Measurements from ENCODE around the gene NBEAL2. TPM values are rescaled to one million over a fixed set of nuclear protein-coding genes. Genes with fewer than 3 reads are reported as not detected.

NBEAL2 gene
- total RNA-seq, 6 experiments from 2014 or later, result 8.9 to 11.7 (median 10.8) TPM

DNA sequence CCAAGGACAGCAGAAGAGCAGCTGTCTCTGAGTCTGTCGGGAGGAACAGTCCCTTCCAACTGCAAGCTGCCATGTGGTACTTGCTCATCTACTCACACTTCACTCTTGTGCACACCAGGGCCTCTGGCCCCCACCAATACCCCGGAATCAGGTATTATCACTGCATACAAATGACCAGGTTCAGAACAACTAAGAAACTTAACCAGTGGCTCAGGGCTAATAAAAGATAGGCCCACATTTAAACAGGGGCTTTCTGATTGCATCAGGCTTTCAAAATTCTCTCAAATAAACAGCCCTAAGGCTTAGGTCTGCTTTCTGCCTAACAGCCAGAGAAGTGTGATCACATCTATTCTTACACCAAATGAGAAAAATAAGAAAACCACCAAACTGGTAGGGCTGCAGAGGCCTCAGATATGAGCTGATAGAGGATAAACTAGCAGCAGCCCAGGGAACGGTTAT, 23.6 kb upstream of the NBEAL2 start:
- Histone ChIP-seq H3K27ac (peak overlapping the region in 1 of 3 donors; percentile 59), H3K9me3 (no peaks in the 10 kb centered on the region), H3K36me3 (no peaks in the 10 kb centered on the region), H3K27me3 (no peaks in the 10 kb centered on the region), H3K4me1 (peaks cover 0 to 51% (median 7%) of the 10 kb centered on the region in 4 donors), H3K4me3 (no peak overlapping the region)
- TF ChIP-seq CTCF (IDR thresholded peaks at IDR 0.05), result no peak
- TF ChIP-seq POLR2A (IDR thresholded peaks at IDR 0.05), result no peak
- intact Hi-C loops (cut with DNase I), result no loop called here
- ATAC-seq (no peak), DNase-seq (no peak)
- WGBS (ENCODE audit: insufficient coverage, low coverage, low lambda C conversion rate, missing lambda C conversion rate), result 63% methylated on average over 2 of the region's 3 CpGs

DNA sequence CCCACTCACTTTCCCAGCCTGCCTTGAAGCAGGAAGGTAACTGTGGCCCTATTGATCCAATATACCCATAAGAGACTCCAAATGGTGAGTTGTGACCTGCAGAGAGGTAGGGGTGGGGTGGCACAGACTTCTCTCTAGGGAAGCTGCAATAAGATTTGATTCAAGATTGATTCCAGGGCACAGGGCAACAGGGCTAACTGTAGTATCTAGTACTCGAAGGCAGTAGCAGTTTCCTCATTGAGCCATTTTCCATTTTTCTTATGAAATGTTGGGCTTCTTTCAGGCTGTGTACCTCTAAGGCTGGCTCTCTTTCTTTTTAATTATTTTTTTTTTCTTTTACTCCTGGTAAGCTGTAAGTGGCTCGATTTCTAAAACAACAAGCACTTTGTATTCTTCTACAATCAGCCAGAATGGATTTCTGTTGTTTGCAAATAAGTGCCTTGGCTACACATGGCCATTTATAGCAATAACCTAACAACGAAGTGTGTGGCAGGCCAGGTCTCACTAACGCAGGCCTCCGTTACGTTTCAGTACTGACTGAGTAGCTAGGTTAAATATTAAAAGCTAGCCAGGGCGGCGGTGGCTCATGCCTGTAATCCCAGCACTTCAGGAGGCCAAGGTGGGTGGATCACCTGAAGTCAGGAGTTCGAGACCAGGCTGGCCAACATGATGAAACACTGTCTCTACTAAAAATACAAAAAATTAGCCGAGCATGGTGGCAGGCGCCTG, 22.2 kb upstream of the NBEAL2 start:
- intact Hi-C loops (cut with DNase I), result no loop called here
- Histone ChIP-seq H3K27me3 (no peaks in the 10 kb centered on the region), H3K4me3 (no peak overlapping the region), H3K36me3 (no peaks in the 10 kb centered on the region), H3K27ac (peak overlapping the region in 1 of 3 donors; percentile 59), H3K4me1 (peaks cover 0 to 61% (median 8%) of the 10 kb centered on the region in 4 donors), H3K9me3 (no peaks in the 10 kb centered on the region)
- ATAC-seq (peak in 3 of 4 donors; percentile 14 to 45 (median 30)), DNase-seq (no peak)
- WGBS (ENCODE audit: insufficient coverage, low coverage, low lambda C conversion rate, missing lambda C conversion rate), result 24% methylated on average over 9 of the region's 11 CpGs
- no peak for TF ChIP-seq CTCF (IDR thresholded peaks at IDR 0.05)
- no peak for TF ChIP-seq POLR2A (IDR thresholded peaks at IDR 0.05)

DNA sequence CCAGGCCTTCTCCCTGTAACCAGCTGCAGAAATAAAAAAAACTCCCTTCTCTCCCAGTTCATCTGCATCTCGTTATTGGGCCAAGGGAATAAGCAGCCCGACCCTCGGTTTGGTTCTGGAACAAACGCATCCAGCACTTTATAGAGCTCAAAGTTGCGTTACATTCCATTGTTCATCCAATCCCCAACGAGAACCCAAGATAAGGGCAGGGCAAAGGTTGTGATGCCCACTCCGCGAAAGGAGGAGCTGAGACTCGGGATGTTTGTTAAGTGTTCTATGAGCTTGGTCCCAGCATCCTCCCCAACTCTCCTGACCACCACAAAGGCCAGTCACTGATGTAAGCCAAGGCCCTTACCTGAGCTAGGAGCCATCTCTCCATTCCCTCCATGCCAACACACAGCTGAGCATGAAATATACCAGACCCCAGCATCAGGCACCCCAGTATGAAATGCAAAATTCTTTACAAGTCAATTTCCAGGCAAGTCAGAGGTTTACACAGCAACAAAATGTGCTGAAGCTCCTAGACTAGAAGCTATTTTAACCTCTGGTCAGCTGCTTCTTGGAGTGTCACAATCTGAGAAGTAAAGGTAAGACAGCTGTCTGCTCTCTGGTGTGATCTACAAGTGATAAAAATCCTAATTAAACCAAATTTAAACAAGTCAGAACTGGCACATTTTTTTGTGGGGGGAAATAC, 20.9 kb upstream of the NBEAL2 start:
- Histone ChIP-seq H3K27me3 (no peaks in the 10 kb centered on the region), H3K36me3 (no peaks in the 10 kb centered on the region), H3K9me3 (no peaks in the 10 kb centered on the region), H3K4me1 (peaks cover 0 to 58% (median 8%) of the 10 kb centered on the region in 4 donors), H3K27ac (peak overlapping the region in 1 of 3 donors; percentile 37), H3K4me3 (no peak overlapping the region)
- DNase-seq (no peak), ATAC-seq (no peak)
- intact Hi-C loops (cut with DNase I), result no loop called here
- 62% methylated on average over 9 of the region's 9 CpGs for WGBS (ENCODE audit: insufficient coverage, low coverage, low lambda C conversion rate, missing lambda C conversion rate)
- no peak for TF ChIP-seq POLR2A (IDR thresholded peaks at IDR 0.05)
- TF ChIP-seq CTCF (IDR thresholded peaks at IDR 0.05), result no peak

GRCh38 chr3:46959161-46959511, 20.3 kb upstream of the NBEAL2 start:
- Histone ChIP-seq H3K36me3 (no peaks in the 10 kb centered on the region), H3K4me3 (no peak overlapping the region), H3K9me3 (no peaks in the 10 kb centered on the region), H3K4me1 (peaks cover 0 to 58% (median 8%) of the 10 kb centered on the region in 4 donors), H3K27me3 (no peaks in the 10 kb centered on the region), H3K27ac (peak overlapping the region in 1 of 3 donors; percentile 37)
- TF ChIP-seq CTCF (IDR thresholded peaks at IDR 0.05), result no peak
- no peak for TF ChIP-seq POLR2A (IDR thresholded peaks at IDR 0.05)
- 80% methylated on average over 5 of the region's 6 CpGs for WGBS (ENCODE audit: insufficient coverage, low coverage, low lambda C conversion rate, missing lambda C conversion rate)
- DNase-seq, result no peak
- peak; percentile 5 to 42 (median 26) for ATAC-seq
- intact Hi-C loops (cut with DNase I), result no loop called here

Measured in right lobe of liver (tissue), 6 donors.